Endometrium (tissue), 2 donors: Measurements from ENCODE around the gene LRCH1.

Experiments used
- FAIRE-seq: peaks from 2 replicates; lab custom pipeline; 2012; peaks lifted over from hg19 to GRCh38; lab: Jason Lieb, UNC
- donor health status: control.
- donor health status: control.

LRCH1 gene

GRCh38 chr13:46535825-46536224 lies 17.1 kb upstream of the LRCH1 start:
- FAIRE-seq, result no peak

GRCh38 chr13:46536341-46536740 lies 16.6 kb upstream of the LRCH1 start:
- FAIRE-seq, result no peak

- no peak for FAIRE-seq
Measured at GRCh38 chr13:46539231-46539630, 13.7 kb upstream of the LRCH1 start.

GRCh38 chr13:46541210-46541609 lies 11.8 kb upstream of the LRCH1 start:
- FAIRE-seq, result no peak

- FAIRE-seq, result no peak
Measured at GRCh38 chr13:46542833-46543232, 10.1 kb upstream of the LRCH1 start.

GRCh38 chr13:46543287-46543686 lies 9.7 kb upstream of the LRCH1 start:
- FAIRE-seq, result no peak

GRCh38 chr13:46544208-46544607 lies 8.8 kb upstream of the LRCH1 start:
- no peak for FAIRE-seq

- FAIRE-seq, result no peak
Measured at GRCh38 chr13:46544811-46545210, 8.2 kb upstream of the LRCH1 start.

- FAIRE-seq, result no peak
Measured at GRCh38 chr13:46546084-46546768, 6.7 kb upstream of the LRCH1 start.

GRCh38 chr13:46550822-46551221 lies 2.1 kb upstream of the LRCH1 start:
- no peak for FAIRE-seq

- peak; percentile 15 for FAIRE-seq
Measured at GRCh38 chr13:46551410-46552302, 1.3 kb upstream of the LRCH1 start.

- no peak for FAIRE-seq
Measured at GRCh38 chr13:46552303-46552682, 677 bp upstream of the LRCH1 start.

- no peak for FAIRE-seq
Measured at GRCh38 chr13:46553521-46553885, 533 bp downstream of the LRCH1 start.

- FAIRE-seq, result no peak
Measured at GRCh38 chr13:46553886-46554858, 1.2 kb downstream of the LRCH1 start.

GRCh38 chr13:46554951-46555350 lies 2.0 kb downstream of the LRCH1 start:
- FAIRE-seq, result no peak

GRCh38 chr13:46555722-46556417 lies 2.9 kb downstream of the LRCH1 start:
- no peak for FAIRE-seq

- FAIRE-seq, result no peak
Measured at GRCh38 chr13:46556418-46556779, 3.4 kb downstream of the LRCH1 start.

GRCh38 chr13:46559272-46559805 lies 6.4 kb downstream of the LRCH1 start:
- no peak for FAIRE-seq

- no peak for FAIRE-seq
Measured at GRCh38 chr13:46560778-46561177, 7.8 kb downstream of the LRCH1 start.

- no peak for FAIRE-seq
Measured at GRCh38 chr13:46561286-46561685, 8.3 kb downstream of the LRCH1 start.

GRCh38 chr13:46561691-46562090 lies 8.7 kb downstream of the LRCH1 start:
- FAIRE-seq, result no peak

- no peak for FAIRE-seq
Measured at GRCh38 chr13:46562152-46562551, 9.2 kb downstream of the LRCH1 start.
